Measurements from ENCODE around the gene CATSPERB.
A peak's percentile ranks its signal among the peaks of the same experiment; 100 is the strongest.
"Not testable (repeated sequence)": the region's sequence is repeated elsewhere in the genome, so short reads cannot be mapped to it uniquely, and the experiment has no call there.

CATSPERB gene

GRCh38 chr14:91573894-91574837 is 157.7 kb downstream of the CATSPERB start:
- peak; percentile 14 for DNase-seq

- DNase-seq, result no peak
These were observed 158.4 kb downstream of the CATSPERB start for GRCh38 chr14:91573528-91573893.

- no peak for DNase-seq
These were observed 161.9 kb downstream of the CATSPERB start for GRCh38 chr14:91570021-91570420.

- DNase-seq, result no peak
These were observed 162.6 kb downstream of the CATSPERB start for GRCh38 chr14:91569301-91569700.

- DNase-seq, result no peak
These were observed 163.3 kb downstream of the CATSPERB start for GRCh38 chr14:91568626-91569025.

- not testable (repeated sequence) for DNase-seq
These were observed 164.1 kb downstream of the CATSPERB start for GRCh38 chr14:91567827-91568226.

- no peak for DNase-seq
These were observed 176.4 kb downstream of the CATSPERB start for GRCh38 chr14:91555531-91555930.

- DNase-seq, result no peak
These were observed 177.2 kb downstream of the CATSPERB start for GRCh38 chr14:91554535-91555332.

- DNase-seq, result no peak
These were observed 183.8 kb downstream of the CATSPERB start for GRCh38 chr14:91548108-91548507.

- no peak for DNase-seq
These were observed 185.8 kb downstream of the CATSPERB start for GRCh38 chr14:91545946-91546716.

GRCh38 chr14:91545204-91545603 is 186.7 kb downstream of the CATSPERB start:
- no peak for DNase-seq

GRCh38 chr14:91536327-91536726 is 195.6 kb downstream of the CATSPERB start:
- DNase-seq, result no peak

- not testable (repeated sequence) for DNase-seq
These were observed 197.8 kb downstream of the CATSPERB start for GRCh38 chr14:91534059-91534458.

GRCh38 chr14:91533623-91534022 is 198.3 kb downstream of the CATSPERB start:
- DNase-seq, result no peak

Data from GOT3 (cell line).